HG03139 (cell line): Measurements from ENCODE around the gene SPAG9.
A peak's percentile ranks its signal among the peaks of the same experiment; 100 is the strongest.
"Not testable (repeated sequence)": the region's sequence is repeated elsewhere in the genome, so short reads cannot be mapped to it uniquely, and the experiment has no call there.

Experiments
- ATAC-seq: cut with Tn5 transposase; IDR thresholded peaks from one replicate; pipeline ENCODE4 v1.9.1; 2021; ENCODE audit not compliant: unreplicated experiment

The SPAG9 gene

DNA sequence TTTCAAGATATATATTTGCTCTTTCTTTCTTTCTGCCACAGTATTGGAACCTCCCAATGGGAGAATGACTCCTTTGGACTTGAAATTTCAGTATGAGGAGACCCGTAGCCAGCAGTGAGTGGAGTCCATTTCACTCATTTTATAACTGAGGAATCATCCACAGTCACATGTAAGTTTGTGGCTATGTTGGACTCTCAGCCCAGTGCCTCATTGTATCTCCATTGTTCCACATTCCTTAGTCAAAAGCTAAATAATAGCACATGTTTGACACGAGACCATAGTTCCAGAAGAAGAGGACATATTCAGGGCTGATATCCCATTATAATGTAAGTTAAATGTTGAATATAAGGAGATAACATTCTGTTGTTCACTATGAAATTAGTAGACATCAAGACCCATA, 12.7 kb upstream of the SPAG9 start:
- ATAC-seq: no peak

DNA sequence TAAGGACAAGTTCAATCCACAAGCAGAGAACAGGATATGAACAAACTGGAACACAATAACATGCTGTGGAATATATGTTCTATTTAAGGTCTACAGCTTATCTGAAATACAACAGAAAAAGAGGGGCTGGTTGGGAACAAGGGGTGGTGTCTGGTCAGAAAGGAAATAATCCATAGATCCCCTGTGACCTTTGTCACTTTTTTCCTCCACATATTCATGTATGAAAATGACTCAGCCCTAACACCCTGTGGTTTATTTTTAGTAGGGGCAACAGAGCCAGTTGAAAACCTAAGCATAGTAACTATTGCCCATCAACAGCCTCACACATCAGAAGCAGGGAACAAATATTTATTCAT, 12.3 kb upstream of the SPAG9 start:
- ATAC-seq: no peak

DNA sequence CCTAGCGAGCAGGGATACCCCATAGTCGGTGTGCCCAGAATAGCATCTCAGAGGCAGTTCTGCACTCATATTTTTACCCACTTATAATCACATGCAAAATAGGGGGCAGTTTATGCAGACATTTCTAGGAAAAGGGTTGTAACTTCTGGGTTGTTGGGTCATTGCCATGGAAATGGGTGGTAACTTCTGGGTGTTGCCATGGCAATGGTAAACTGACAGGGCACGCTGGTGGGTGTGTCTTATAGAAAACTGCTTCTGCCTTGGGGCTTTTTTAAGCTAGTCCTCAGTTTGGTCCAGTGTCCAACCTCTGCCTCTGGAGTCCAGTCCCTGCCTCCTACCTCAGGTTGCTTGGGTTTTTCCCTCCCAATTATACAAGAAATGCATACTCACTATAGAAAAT, 7.4 kb upstream of the SPAG9 start:
- no peak for ATAC-seq

DNA sequence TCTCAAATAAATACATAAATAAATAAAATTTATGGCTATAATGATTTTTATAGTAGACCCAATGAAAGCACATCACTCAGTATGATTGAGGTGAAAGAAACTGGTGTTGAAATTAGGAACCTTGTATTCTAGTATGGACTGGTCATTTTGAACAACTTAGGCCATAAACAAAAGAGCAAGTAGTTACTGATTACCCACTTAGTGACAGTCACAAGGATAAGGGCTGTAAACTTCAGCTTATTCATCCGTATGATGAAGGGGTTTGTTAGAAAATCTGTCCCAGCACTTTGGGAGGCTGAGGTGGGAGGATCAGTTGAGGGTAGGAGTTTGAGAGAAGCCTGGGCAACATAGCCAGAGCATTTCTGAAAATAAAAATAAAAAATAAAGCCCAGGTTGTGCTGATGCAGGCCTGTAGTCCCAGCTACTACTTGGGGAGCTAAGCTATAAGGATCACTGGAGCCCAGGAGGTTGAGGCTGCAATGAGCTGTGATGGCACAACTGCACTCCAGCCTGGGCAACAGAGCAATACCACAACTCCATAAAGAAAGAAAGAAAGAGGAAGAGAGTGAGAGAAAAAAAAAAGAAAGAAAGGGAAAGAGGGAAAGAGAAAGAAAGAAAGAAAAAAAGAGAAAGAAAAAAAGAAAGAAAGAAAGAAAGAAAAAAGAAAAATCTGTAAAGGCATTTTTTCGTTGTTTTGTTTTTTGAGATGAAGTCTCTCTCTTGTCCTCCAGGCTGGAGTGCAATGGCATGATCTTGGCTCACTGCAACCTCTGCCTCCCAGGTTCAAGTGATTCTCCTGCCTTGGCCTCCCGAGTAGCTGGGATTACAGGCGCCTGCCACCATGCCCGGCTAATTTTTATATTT, 4.2 kb upstream of the SPAG9 start:
- ATAC-seq: no peak

DNA sequence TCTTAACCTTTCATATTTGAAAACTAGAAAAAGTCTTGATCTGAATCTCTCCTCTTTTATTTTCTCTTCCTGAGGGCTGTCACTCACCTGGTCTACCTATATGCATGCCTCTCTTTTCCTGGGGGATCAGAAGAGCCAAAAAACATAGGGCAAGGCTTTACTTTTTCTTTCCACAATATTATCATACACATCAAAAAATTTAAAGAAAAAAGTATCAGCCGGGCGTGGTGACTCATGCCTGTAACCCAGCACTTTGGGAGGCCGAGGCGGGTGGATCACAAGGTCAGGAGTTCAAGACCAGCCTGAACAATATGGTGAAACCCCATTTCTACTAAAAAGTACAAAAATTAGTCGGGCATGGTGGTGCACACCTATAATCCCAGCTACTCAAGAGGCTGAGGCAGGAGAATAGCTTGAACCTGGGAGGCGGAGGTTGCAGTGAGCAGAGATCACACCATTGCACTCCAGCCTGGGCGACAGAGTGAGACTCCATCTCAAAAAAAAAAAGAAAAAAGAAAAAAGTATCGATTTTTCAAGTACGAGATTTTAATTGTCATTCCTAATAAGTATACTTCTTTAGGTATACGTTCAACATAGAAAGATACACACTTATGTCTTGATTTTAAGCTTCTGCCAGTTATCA, 1.9 kb upstream of the SPAG9 start:
- ATAC-seq: not testable (repeated sequence)

DNA sequence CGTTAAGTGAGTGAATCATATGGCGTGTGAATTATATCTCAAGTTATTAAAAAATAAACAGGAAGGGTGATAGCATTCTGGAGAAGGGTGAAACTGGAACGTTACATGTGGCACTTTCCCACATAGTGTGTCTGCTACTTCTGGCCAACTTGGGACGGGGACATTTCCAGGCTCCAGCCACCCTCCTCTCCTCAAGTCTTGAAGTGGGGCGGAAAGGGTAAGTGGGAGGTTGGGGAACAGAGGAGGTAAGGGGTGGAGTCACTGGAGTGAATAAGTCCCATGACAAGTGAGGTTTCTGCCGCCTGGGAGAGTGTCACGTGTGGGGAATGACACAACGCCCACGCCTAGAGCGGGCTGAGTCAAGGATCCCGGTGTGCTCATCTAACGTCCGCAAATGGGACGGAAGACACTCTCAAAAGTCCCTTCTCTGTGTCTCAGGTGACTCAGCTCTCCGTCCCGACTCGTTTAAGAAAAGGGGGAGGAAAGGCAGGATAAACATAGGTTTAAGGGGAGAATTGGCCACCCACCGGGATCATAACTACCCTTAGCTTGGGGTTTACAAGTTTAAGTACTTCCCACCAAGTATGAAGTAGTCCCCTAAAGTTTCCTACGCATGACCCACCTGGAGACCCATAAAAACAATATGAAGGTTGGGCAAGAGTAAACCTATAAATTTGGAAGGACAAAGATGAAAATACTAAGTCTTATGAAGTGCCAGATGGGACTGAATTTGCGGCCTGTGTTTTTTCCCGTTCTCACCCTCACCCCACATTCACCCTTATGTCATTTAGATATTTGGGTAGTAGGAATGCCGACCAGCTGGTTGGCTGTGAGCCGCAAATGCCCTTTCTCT, 1.2 kb upstream of the SPAG9 start:
- ATAC-seq: peak; percentile 32

DNA sequence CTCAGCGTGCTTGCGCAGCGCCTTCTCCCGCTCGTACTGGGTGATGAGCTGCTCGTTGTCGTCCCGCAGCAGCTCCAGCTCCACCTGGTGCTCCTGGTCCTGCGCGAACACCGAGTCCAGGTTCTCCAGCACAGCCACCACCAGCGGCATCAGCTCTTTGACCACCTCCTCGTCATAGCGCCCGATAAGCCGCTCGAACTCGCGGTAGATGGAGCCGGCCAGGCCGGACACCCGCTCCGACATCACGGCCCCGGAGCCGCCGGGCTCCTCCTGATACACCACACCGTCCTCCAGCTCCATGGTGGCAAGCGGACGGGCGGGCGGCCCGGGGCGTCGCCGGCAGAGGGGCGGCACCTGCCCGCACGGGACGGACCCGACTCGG, 320 bp downstream of the SPAG9 start:
- ATAC-seq: peak; percentile 32

DNA sequence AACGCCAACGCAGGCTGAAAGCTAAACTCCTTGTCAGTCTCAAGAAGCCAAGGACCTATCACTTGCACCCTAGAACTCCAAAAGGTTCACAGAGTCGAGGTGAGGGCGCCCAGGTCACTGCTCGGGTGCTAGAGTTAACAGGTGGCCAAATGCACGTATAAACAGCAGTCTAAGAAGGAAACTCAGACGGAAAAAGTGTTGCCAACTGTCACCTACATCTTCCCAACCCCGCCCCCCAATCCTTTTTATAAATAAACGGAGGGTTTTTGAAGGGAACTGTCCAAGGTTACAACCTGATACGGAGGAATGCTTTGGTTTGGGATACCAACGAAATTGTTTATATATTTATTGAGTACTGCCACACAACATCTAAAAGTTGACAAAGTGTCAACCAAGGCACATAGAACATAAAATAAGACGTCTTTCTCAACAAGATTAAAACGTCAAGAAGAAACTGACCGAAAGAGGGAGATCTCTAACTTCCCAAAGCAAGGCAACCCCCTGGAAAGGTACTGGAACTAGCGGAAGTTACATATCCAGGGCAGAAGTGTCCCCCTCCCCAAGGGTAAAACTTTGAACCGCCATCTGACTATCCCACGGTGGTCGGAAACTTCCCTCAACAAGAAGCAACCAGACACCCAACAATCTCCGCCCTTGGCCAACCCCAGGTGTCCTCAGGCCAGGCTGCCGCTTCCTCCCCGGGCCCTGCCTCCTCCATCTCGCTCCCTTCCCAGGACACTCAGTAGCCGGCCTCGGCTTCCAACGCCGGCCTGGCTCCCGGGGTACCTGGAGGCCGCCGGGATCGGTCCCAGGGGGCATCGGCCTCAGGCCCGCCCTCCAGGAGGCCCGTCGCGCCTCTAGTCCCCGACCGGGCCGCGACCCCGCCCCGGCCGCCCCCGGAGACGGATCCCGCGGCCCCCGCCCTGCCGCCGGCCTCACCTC, 982 bp downstream of the SPAG9 start:
- peak; percentile 23 for ATAC-seq

DNA sequence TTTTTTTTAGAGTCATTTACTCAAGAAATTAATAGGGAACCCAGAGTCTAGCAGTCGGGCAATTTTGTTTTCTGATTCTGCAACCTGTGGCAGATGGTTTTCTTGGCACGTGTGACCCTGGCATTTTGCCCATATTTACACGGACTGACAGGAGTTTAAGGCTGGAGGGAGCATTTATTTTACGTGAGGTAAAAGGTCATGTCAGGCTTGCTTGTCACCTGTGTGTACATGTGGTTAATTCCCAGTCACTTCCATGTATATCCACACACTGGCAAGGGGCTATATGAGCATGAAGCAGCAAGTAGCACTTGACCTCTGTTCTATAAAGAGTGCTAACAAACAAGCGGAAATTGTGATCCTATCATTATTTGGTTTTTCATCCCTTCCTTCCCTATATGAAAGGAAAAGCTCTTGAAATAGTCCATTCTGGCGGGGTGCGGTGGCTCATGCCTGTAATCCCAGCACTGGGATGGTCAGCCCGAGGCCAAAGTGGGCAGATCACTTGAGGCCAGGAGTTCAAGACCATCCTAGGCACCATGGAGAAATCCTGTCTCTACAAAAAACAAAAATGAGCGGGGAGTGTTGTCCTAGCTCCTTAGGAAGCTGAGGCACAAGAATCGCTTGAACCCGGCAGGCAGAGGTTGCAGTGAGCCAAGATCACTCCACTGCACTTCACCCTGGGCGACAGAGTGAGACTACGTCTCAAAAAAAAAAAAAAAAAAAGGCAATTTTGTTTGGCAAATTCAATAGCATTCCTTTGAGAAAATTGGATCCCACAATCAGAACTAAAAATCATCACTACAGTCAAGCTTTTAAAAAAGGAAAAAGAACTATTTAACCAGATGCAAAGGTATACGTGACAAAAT, 2.1 kb downstream of the SPAG9 start:
- no peak for ATAC-seq

DNA sequence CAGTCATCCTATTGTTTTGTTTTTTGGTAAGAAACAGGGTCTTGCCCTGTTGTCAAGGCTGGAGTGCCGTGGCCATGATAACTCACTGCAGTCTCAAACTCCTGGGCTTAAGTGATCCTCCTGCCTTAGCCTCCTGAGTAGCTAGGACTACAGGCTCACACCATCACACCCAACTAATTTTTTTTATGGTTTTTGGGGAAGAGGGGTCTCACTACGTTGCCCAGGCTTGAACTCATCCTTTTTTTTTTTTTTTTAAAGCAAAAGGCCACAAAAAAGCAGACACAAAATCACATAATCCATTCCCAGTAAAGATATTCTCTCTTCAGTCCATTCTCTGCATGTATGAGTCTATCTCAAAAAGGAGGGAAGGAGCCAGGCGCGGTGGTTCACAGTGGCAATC, 5.5 kb downstream of the SPAG9 start:
- ATAC-seq: no peak

DNA sequence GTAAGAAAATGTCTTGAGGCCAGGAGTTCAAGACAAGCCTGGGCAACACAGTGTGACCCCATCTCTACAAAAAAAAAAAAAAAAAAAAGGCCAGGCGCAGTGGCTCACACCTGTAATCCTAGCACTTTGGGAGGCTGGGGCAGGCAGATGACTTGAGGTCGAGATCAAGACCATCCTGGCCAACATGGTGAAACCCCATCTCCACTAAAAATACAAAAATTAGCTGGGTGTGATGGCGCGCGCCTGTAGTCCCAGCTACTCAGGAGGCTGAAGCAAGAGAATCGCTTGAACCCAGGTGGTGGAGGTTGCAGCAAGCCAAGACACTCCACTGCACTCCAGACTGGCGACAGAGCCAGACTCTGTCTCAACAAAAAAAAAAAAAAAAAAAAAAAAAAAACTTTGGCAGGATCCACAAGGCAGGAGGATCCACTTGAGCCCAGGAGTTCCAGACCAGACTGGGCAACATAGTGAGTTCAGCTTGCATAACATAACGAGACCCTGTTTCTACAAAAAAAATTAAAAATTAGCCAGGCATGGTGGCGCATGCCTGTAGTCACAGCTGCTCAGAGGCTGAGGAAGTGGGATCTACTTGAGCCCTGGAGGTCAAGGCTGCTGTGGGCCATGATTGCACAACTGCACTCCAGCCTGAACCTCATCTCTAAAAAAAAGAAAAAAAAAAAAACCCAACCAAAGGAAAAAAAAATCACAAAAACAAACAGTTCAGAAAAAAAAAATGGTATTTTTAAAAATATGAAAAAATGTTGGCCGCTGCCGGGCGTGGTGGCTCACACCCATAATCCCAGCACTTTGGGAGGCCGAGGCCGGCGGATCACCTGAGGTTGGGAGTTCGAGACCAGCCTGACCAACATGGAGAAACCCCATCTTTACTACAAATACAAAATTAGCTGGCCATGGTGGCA, 8.1 kb downstream of the SPAG9 start:
- not testable (repeated sequence) for ATAC-seq

DNA sequence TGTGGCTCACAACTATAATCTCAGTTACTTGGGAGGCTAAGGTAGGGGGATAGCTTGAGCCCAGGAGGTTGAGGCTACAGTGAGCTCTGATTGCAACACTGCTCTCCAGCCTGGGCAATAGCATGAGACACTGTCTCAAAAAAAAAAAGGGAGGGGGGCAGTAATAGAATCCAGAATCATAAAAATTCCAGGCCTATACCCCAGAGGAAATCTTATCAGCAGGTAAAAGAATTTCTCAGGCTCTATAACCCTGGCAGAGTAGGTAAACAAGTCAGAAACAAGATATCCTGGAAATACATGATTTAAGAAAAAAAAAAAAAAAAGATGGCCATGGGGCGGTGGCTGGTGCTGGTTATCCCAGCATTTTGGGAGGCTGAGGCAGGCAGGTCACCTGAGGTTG, 12.9 kb downstream of the SPAG9 start:
- no peak for ATAC-seq

DNA sequence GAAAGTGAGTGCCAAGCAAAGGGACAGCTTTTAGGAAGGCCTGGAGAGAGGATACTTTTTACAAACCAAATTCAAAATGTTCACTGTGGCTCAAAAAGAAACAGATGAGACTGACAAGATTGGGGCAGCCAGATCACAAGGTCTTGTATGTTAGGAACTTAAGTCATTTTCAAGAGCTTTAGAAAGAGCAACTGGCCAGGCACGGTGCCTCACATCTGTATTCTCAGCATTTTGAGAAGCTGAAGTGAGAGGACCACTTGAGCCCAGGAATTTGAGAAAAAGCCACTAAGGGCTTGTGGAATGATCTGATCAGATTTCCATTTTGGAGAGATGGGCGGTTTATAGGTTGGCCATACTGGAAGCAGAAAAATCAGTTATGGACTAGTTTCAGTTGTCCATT, 17.2 kb downstream of the SPAG9 start:
- ATAC-seq: no peak

DNA sequence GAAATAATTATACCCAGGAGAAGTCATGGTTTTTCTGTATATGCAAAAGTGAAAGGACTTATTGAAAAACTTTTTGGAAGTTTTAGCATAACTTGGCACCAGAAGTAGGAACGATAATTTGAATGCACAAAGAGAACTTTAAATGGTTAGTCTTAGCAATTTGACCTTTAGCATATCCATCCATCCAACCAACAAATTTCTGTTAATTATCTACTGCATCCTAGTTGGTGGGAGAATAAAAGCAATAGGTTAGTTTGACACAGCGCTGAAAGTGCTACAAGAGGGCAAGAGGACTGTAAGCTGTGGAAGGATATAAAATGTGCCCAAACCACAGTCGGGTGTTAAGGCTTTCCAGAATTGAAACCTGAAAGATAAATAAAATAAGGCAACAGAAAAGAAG, 17.6 kb downstream of the SPAG9 start:
- ATAC-seq: no peak

DNA sequence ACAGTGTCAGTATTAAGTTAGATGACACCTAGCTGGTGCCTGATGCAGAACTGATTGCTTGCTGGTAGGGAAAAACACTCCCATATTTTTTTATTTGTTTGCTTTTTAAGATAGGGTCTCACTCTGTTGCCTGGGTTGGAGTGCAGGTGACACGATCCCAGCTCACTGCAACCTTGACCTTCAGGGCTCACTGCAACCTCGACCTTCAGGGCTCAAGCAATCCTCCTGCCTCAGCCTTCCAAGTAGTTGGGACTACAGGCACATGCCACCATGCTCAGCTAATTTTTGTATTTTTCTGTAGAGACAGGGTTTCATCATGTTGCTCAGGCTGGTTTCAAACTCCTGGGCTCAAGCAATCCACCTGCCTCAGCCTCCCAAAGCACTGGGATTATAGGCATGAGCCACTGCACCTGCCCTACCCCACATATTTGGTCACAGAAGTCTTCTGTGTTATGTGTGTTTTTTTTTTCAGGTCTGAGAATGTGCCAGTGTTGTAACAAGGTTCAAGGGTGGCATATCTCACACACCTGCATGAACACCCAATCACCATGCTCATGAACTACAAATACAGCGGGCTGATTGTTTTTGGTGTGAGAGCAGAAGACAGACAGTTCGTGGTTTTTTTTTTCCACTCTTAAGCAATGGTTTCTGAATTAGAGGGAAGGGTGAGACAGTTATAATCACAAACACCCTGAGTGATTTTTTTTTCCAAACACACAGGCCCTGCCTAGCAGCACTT, 22.8 kb downstream of the SPAG9 start:
- ATAC-seq: no peak

DNA sequence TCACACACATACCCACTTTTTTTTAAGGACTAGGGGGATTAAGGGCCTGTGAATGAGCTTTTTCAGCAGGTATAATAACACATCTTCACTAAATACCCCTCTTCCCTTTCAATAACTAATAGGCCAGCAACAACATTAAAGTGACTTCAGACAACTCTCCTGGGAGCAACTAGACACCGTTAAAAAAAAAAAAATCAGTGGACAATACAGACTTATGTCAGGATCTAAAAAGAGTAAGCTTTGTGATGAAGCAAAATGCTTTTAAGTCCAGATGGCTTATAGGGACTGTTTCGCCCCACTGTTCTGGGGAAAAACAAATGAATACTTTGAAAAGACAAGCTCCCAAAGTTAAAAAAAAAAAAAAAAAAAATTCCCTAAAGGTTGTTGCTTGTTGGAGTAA, 29.0 kb downstream of the SPAG9 start:
- no peak for ATAC-seq

DNA sequence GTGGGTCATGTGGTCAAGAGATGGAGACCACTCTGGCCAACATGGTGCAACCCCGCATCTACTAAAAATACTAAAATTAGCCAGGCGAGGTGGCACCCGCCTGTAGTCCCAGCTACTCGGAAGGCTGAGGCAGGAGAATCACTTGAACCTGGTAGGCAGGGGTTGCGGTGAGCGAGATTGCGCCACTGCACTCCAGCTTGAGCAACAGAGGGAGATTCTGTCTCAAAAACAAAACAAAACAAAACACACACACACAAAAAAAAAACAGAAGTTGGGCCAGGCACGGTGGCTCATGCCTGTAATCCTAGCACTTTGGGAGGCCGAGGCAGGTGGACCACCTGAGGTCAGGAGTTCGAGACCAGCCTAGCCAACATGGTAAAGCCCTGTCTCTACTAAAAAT, 31.8 kb downstream of the SPAG9 start:
- not testable (repeated sequence) for ATAC-seq

DNA sequence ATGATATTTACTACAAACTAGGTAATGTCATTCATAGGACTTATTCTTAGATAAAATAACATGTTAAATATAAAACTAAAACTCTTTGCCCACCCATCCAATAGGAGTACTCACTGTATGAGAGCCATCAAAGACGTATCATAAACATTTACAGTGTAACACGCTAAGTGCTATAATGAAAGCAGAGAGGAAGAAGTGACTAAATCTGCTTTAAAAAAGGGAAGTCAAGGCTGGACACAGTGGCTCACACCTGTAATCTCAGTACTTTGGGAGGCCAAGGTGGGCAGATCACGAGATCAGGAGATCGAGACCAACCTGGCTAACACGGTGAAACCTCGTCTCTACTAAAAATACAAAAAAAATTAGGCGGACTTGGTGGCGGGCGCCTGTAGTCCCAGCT, 32.4 kb downstream of the SPAG9 start:
- no peak for ATAC-seq
